GM12892 (cell line): ENCODE measurements around the gene KAT14.

Source experiments
- POLR2A ChIP-seq: IDR thresholded peaks from 2 replicates; pipeline ENCODE4 v1.6.1; 2011; ENCODE audit warnings: low read depth, low read length, control low read depth
- POLR2AphosphoS5 ChIP-seq: IDR thresholded peaks from 2 replicates; pipeline ENCODE4 v1.6.1; 2011; ENCODE audit warnings: low read depth, low read length, control low read depth
- TAF1 ChIP-seq: IDR thresholded peaks from 2 replicates; pipeline ENCODE4 v1.6.1; 2011; ENCODE audit warnings: low read depth, mild to moderate bottlenecking, control low read depth, low read length, borderline replicate concordance

GRCh38 chr20:18108326-18108725 lies 29.3 kb upstream of the KAT14 start:
- TF ChIP-seq POLR2AphosphoS5 (no peak), POLR2A (no peak), TAF1 (no peak)
